ENCODE measurements around the gene PPM1B. TPM values are rescaled to one million over a fixed set of nuclear protein-coding genes. Genes with fewer than 3 reads are reported as not detected.

Gene PPM1B
- total and polyA plus RNA-seq, 2 of the 13 experiments (the other 11 are each of a cell fraction or from before 2014, with no cell fraction given): 24.4 to 25.0 TPM

- TF ChIP-seq, protein P1, sequence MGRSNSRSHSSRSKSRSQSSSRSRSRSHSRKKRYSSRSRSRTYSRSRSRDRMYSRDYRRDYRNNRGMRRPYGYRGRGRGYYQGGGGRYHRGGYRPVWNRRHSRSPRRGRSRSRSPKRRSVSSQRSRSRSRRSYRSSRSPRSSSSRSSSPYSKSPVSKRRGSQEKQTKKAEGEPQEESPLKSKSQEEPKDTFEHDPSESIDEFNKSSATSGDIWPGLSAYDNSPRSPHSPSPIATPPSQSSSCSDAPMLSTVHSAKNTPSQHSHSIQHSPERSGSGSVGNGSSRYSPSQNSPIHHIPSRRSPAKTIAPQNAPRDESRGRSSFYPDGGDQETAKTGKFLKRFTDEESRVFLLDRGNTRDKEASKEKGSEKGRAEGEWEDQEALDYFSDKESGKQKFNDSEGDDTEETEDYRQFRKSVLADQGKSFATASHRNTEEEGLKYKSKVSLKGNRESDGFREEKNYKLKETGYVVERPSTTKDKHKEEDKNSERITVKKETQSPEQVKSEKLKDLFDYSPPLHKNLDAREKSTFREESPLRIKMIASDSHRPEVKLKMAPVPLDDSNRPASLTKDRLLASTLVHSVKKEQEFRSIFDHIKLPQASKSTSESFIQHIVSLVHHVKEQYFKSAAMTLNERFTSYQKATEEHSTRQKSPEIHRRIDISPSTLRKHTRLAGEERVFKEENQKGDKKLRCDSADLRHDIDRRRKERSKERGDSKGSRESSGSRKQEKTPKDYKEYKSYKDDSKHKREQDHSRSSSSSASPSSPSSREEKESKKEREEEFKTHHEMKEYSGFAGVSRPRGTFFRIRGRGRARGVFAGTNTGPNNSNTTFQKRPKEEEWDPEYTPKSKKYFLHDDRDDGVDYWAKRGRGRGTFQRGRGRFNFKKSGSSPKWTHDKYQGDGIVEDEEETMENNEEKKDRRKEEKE (IDR thresholded peaks at IDR 0.05): no peak
- peak; percentile 67 for TF ChIP-seq ZBTB26 (CRISPR knock-in tag; IDR thresholded peaks at IDR 0.05; ENCODE audit: borderline replicate concordance)
- TF ChIP-seq, protein P2, sequence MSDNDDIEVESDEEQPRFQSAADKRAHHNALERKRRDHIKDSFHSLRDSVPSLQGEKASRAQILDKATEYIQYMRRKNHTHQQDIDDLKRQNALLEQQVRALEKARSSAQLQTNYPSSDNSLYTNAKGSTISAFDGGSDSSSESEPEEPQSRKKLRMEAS (IDR thresholded peaks at IDR 0.05): peak; percentile 94
- TF ChIP-seq ZNF337 (CRISPR knock-in tag; IDR thresholded peaks at IDR 0.05; ENCODE audit: borderline replicate concordance, low read depth): peak; percentile 59; the same call in 1 of the 2 replicates
- peak; percentile 91 for TF ChIP-seq HNF1B (CRISPR knock-in tag; IDR thresholded peaks at IDR 0.05)
- TF ChIP-seq, protein P3, sequence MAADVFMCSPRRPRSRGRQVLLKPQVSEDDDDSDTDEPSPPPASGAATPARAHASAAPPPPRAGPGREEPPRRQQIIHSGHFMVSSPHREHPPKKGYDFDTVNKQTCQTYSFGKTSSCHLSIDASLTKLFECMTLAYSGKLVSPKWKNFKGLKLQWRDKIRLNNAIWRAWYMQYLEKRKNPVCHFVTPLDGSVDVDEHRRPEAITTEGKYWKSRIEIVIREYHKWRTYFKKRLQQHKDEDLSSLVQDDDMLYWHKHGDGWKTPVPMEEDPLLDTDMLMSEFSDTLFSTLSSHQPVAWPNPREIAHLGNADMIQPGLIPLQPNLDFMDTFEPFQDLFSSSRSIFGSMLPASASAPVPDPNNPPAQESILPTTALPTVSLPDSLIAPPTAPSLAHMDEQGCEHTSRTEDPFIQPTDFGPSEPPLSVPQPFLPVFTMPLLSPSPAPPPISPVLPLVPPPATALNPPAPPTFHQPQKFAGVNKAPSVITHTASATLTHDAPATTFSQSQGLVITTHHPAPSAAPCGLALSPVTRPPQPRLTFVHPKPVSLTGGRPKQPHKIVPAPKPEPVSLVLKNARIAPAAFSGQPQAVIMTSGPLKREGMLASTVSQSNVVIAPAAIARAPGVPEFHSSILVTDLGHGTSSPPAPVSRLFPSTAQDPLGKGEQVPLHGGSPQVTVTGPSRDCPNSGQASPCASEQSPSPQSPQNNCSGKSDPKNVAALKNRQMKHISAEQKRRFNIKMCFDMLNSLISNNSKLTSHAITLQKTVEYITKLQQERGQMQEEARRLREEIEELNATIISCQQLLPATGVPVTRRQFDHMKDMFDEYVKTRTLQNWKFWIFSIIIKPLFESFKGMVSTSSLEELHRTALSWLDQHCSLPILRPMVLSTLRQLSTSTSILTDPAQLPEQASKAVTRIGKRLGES (CRISPR knock-in tag; IDR thresholded peaks at IDR 0.05; ENCODE audit: borderline replicate concordance): no peak
- TF ChIP-seq, protein P4, sequence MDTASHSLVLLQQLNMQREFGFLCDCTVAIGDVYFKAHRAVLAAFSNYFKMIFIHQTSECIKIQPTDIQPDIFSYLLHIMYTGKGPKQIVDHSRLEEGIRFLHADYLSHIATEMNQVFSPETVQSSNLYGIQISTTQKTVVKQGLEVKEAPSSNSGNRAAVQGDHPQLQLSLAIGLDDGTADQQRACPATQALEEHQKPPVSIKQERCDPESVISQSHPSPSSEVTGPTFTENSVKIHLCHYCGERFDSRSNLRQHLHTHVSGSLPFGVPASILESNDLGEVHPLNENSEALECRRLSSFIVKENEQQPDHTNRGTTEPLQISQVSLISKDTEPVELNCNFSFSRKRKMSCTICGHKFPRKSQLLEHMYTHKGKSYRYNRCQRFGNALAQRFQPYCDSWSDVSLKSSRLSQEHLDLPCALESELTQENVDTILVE (CRISPR knock-in tag; IDR thresholded peaks at IDR 0.05): peak; percentile 74; the same call in 1 of the 2 replicates
- TF ChIP-seq ZNF430 (CRISPR knock-in tag; IDR thresholded peaks at IDR 0.05): peak; percentile 79
- TF ChIP-seq HES4 (CRISPR knock-in tag; IDR thresholded peaks at IDR 0.05; ENCODE audit: borderline replicate concordance): no peak; the same call in 1 of the 2 replicates
- TF ChIP-seq, protein P5, sequence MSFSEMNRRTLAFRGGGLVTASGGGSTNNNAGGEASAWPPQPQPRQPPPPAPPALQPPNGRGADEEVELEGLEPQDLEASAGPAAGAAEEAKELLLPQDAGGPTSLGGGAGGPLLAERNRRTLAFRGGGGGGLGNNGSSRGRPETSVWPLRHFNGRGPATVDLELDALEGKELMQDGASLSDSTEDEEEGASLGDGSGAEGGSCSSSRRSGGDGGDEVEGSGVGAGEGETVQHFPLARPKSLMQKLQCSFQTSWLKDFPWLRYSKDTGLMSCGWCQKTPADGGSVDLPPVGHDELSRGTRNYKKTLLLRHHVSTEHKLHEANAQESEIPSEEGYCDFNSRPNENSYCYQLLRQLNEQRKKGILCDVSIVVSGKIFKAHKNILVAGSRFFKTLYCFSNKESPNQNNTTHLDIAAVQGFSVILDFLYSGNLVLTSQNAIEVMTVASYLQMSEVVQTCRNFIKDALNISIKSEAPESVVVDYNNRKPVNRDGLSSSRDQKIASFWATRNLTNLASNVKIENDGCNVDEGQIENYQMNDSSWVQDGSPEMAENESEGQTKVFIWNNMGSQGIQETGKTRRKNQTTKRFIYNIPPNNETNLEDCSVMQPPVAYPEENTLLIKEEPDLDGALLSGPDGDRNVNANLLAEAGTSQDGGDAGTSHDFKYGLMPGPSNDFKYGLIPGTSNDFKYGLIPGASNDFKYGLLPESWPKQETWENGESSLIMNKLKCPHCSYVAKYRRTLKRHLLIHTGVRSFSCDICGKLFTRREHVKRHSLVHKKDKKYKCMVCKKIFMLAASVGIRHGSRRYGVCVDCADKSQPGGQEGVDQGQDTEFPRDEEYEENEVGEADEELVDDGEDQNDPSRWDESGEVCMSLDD (CRISPR knock-in tag; IDR thresholded peaks at IDR 0.05; ENCODE audit: borderline replicate concordance): peak; percentile 9; the same call in 1 of the 2 replicates
- TF ChIP-seq SMARCC2 (IDR thresholded peaks at IDR 0.05): no peak
- no peak for TF ChIP-seq HOXA7 (CRISPR knock-in tag; IDR thresholded peaks at IDR 0.05)
- TF ChIP-seq POLR2AphosphoS2 (IDR thresholded peaks at IDR 0.05; ENCODE audit: low read depth, low read length): peak; percentile 96
Observed at GRCh38 chr2:44167908-44168680, 581 bp upstream of the PPM1B start (continued).
